SJSA1 (cell line): ENCODE measurements around the gene ABCB8. TPM values are rescaled to one million over a fixed set of nuclear protein-coding genes. Genes with fewer than 3 reads are reported as not detected.
"Not testable (repeated sequence)": the region's sequence is repeated elsewhere in the genome, so short reads cannot be mapped to it uniquely, and the experiment has no call there.

Experiments used
- DNase-seq, 2 experiments: peaks; one replicate each; pipeline ENCODE4 v3.0.0-alpha.2; 2015 to 2020; ENCODE audit warnings: low spot score in 2 of 2, low read depth in 1 of 2
- H3K27ac ChIP-seq: fragments of 250-450 bp; sonication (Bioruptor Pico); 2 replicates; pipeline ENCODE4 v1.5.1; 2020; ENCODE audit warnings: mild to moderate bottlenecking, moderate library complexity
- H3K27me3 ChIP-seq: fragments of 250-450 bp; sonication (Bioruptor Pico); replicated peaks from 2 replicates; pipeline ENCODE4 v1.5.1; 2020; ENCODE audit warnings: mild to moderate bottlenecking, moderate library complexity
- H3K36me3 ChIP-seq: fragments of 250-450 bp; sonication (Bioruptor Pico); 2 replicates; pipeline ENCODE4 v1.5.1; 2020; ENCODE audit warnings: mild to moderate bottlenecking
- H3K4me1 ChIP-seq: fragments of 250-450 bp; sonication (Bioruptor Pico); replicated peaks from 2 replicates; pipeline ENCODE4 v1.6.1; 2021; ENCODE audit warnings: mild to moderate bottlenecking
- H3K4me3 ChIP-seq: fragments of 250-450 bp; sonication (Bioruptor Pico); 2 replicates; pipeline ENCODE4 v1.5.1; 2020; ENCODE audit warnings: mild to moderate bottlenecking
- H3K9me3 ChIP-seq: fragments of 250-450 bp; sonication (Bioruptor Pico); replicated peaks from 2 replicates; pipeline ENCODE4 v1.5.1; 2020; ENCODE audit warnings: mild to moderate bottlenecking
- total RNA-seq: library from RNA; depleted of rRNA; stranded (reverse); fragments of >200 nt; shearing (Covaris generic); gene quantifications from 2 replicates; pipeline ENCODE4 v1.2.3, GENCODE V29; 2014

ABCB8 gene
- total RNA-seq, 1 experiment from 2014 or later, result 24.6 TPM

GRCh38 chr7:151005566-151005965, 22.7 kb upstream of the ABCB8 start:
- peaks cover 8% of the 10 kb centered on the region for H3K4me1 ChIP-seq
- no peak overlapping the region for H3K27ac ChIP-seq
- H3K36me3 ChIP-seq, result no peaks in the 10 kb centered on the region
- no peak for DNase-seq
- peaks cover 8% of the 10 kb centered on the region for H3K27me3 ChIP-seq
- H3K4me3 ChIP-seq, result no peak overlapping the region
- H3K9me3 ChIP-seq, result peaks cover 5% of the 10 kb centered on the region; the same call in 1 of the 2 replicates

GRCh38 chr7:151006590-151007300, 21.5 kb upstream of the ABCB8 start:
- Histone ChIP-seq H3K4me3 (no peak overlapping the region), H3K9me3 (peaks cover 5% of the 10 kb centered on the region; the same call in 1 of the 2 replicates), H3K27ac (no peak overlapping the region), H3K27me3 (peaks cover 11% of the 10 kb centered on the region), H3K4me1 (peaks cover 9% of the 10 kb centered on the region), H3K36me3 (no peaks in the 10 kb centered on the region)
- no peak for DNase-seq

DNA sequence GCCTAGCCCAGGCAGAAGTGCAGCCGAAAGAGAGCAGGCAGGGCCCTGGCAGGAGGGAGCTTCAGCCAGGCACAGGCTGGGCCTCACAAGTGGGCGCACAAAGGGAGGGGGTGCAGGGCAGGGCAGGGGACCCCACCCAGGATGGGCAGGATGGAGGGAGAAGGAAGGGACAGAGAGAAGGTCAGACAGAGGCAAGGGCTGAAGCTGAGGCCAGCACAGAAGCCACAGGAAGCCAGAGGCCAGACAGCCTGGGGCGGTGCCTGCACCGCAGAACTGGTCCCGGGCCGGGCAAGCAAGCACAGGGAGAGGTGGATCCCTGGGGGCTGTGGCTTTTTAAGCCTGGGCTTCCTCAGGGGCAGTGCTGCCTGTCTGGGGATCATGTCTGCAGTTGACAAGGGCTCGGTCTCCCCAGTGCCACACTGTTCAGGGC, 20.8 kb upstream of the ABCB8 start:
- DNase-seq, result no peak
- no peak overlapping the region for H3K27ac ChIP-seq
- H3K4me1 ChIP-seq, result peaks cover 16% of the 10 kb centered on the region

DNA sequence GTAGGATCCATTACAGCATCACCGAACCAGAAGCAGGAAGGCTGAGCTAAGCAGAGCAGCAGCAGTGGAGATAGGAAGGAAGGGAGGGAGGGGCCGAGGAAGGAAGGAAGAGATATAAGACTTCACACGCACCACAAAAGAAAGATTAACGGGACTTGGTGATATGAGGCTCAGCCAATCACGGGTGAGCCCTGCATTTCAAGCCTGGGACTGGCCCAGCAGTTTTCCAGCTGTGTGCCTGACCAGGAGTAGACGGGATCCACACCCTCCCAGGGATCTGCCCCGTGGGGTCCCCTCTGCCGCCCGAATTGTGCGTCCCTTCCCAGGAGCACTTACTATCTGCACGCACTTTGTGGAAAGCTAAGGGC, 20.1 kb upstream of the ABCB8 start:
- Histone ChIP-seq H3K27ac (no peak overlapping the region), H3K4me3 (no peak overlapping the region), H3K27me3 (peaks cover 21% of the 10 kb centered on the region), H3K4me1 (peaks cover 23% of the 10 kb centered on the region), H3K36me3 (no peaks in the 10 kb centered on the region), H3K9me3 (peaks cover 5% of the 10 kb centered on the region; the same call in 1 of the 2 replicates)
- DNase-seq, result no peak

More for the DNA sequence above, 20.8 kb upstream of the ABCB8 start:
- Histone ChIP-seq H3K36me3 (no peaks in the 10 kb centered on the region), H3K27me3 (peaks cover 15% of the 10 kb centered on the region), H3K4me3 (no peak overlapping the region), H3K9me3 (peaks cover 5% of the 10 kb centered on the region; the same call in 1 of the 2 replicates)

DNA sequence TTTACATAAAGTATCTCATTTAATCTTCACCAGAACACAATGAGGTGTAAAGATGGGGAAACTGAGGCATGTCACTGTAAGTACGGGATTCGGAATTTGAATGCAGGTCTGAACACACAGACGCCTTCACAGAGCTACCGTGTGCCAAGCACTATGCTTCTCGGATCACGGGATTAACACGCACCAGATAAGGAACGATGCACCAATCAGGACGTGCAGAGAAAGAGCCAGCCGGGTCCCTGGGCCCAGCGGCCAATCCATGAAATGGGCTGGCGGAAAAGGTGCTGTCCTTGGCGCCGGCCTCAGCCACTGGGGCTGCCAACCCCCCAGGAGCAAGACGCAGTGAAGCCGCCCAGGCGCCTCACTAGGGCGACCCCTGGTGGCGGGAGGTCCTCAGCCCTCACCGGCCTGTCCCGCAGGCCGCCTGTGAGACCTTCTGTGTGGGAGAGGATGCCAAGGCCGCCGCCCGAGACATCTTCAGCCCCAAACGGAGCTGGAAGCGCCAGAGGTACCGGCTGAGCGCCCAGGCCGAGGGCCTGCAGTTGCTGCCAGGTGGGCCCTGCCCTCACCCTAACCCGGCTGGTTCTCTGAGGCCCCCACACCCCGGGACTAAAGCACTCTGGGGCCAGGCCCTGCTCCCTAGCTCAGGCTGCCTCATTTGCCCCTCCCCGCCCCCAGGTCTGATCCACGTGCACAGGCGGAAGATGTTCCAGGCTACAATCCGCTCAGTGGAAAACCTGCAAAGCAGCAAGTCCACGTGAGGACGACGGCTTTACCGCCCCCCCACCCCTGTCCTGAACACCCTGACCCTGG, 19.5 kb upstream of the ABCB8 start:
- Histone ChIP-seq H3K36me3 (no peaks in the 10 kb centered on the region), H3K27ac (no peak overlapping the region), H3K9me3 (peaks cover 5% of the 10 kb centered on the region; the same call in 1 of the 2 replicates), H3K4me1 (peaks cover 22% of the 10 kb centered on the region), H3K27me3 (peaks cover 24% of the 10 kb centered on the region), H3K4me3 (no peak overlapping the region)
- peak; percentile 30 to 63 for DNase-seq

- no peak for DNase-seq
- H3K9me3 ChIP-seq, result peaks cover 5% of the 10 kb centered on the region; the same call in 1 of the 2 replicates
- no peak overlapping the region for H3K27ac ChIP-seq
- peaks cover 24% of the 10 kb centered on the region for H3K4me1 ChIP-seq
- H3K27me3 ChIP-seq, result peaks cover 31% of the 10 kb centered on the region
- no peak overlapping the region for H3K4me3 ChIP-seq
- H3K36me3 ChIP-seq, result no peaks in the 10 kb centered on the region
Observed at GRCh38 chr7:151009327-151010036, 18.8 kb upstream of the ABCB8 start.

DNA sequence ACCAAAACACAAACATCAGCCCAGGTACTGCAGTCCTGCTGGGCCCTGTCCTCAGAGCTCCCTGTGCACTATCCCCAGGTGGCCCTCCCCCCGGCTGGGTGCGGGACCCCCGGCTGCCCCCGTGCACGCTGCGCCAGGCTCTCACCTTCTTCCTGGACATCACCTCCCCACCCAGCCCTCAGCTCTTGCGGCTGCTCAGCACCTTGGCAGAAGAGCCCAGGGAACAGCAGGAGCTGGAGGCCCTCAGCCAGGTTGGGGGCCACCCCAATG, 18.3 kb upstream of the ABCB8 start:
- H3K27me3 ChIP-seq, result peaks cover 31% of the 10 kb centered on the region
- no peak overlapping the region for H3K4me3 ChIP-seq
- H3K4me1 ChIP-seq, result peaks cover 24% of the 10 kb centered on the region
- no peak overlapping the region for H3K27ac ChIP-seq
- peaks cover 5% of the 10 kb centered on the region; the same call in 1 of the 2 replicates for H3K9me3 ChIP-seq
- no peaks in the 10 kb centered on the region for H3K36me3 ChIP-seq
- DNase-seq, result no peak

DNA sequence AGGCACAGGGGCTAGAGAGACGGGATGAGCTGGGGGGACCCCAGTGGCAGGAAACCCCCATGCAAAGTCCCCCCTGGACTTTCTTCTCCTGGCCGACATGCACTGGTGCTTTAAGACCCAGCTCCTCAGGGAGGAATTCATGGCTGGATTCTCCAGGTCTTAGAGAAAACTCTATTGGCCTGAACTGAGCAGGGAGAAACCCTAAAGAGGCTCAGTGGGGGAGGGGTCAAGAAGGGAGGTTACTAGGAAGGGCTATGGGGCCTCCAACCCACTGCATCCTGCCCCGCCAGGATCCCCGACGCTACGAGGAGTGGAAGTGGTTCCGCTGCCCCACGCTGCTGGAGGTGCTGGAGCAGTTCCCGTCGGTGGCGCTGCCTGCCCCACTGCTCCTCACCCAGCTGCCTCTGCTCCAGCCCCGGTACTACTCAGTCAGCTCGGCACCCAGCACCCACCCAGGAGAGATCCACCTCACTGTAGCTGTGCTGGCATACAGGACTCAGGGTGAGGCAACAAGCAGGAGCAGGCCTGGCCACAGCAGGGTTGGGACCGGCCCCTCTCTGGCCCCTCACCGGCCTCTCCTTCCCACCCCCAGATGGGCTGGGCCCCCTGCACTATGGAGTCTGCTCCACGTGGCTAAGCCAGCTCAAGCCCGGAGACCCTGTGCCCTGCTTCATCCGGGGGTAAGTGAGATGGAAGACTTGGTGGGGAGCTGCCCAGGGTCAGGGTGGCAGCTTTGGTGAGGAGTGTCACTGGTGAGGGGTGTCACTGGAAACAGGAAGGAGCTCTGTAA, 17.7 kb upstream of the ABCB8 start:
- DNase-seq, result no peak
- Histone ChIP-seq H3K27ac (no peak overlapping the region), H3K27me3 (peaks cover 30% of the 10 kb centered on the region), H3K9me3 (peaks cover 5% of the 10 kb centered on the region; the same call in 1 of the 2 replicates), H3K4me3 (no peak overlapping the region), H3K4me1 (peaks cover 24% of the 10 kb centered on the region), H3K36me3 (no peaks in the 10 kb centered on the region)

GRCh38 chr7:151011097-151011409, 17.2 kb upstream of the ABCB8 start:
- peaks cover 24% of the 10 kb centered on the region for H3K4me1 ChIP-seq
- H3K27ac ChIP-seq, result no peak overlapping the region
- no peak overlapping the region for H3K4me3 ChIP-seq

GRCh38 chr7:151011616-151012015, 16.6 kb upstream of the ABCB8 start:
- not testable (repeated sequence) for H3K4me3 ChIP-seq, H3K36me3 ChIP-seq, H3K9me3 ChIP-seq, DNase-seq, H3K27ac ChIP-seq
- Histone ChIP-seq H3K4me1 (peaks cover 24% of the 10 kb centered on the region), H3K27me3 (peaks cover 27% of the 10 kb centered on the region)

More at GRCh38 chr7:151011097-151011409, 17.2 kb upstream of the ABCB8 start:
- DNase-seq, result no peak
- Histone ChIP-seq H3K36me3 (no peaks in the 10 kb centered on the region), H3K9me3 (peaks cover 5% of the 10 kb centered on the region; the same call in 1 of the 2 replicates), H3K27me3 (peaks cover 27% of the 10 kb centered on the region)

- Histone ChIP-seq H3K4me3 (no peak overlapping the region), H3K27ac (no peak overlapping the region), H3K9me3 (peaks cover 5% of the 10 kb centered on the region; the same call in 1 of the 2 replicates), H3K36me3 (no peaks in the 10 kb centered on the region), H3K27me3 (peaks cover 30% of the 10 kb centered on the region), H3K4me1 (peaks cover 24% of the 10 kb centered on the region)
- DNase-seq, result peak in 1 of 2 experiments; percentile 22
Observed at GRCh38 chr7:151012031-151012692, 16.1 kb upstream of the ABCB8 start.

DNA sequence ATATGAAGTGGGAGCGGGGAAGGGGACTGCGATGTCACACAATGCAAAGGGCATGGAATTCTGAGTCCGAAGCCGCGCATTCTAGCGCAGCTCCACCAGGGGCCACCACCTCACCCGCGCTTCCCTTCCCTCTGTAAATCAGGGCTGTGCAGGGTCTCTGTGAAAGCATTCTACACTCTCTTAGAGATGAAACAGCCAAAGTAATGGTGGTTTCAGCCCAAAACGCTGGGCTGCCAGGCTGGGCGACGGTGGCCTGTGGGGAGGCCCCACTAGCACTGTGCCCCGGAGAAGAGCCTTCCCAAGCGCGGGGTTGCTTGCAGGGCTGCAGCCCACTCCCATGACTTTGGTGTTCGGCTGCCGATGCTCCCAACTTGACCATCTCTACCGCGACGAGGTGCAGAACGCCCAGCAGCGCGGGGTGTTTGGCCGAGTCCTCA, 15.3 kb upstream of the ABCB8 start:
- H3K4me1 ChIP-seq, result peaks cover 24% of the 10 kb centered on the region
- peak in 1 of 2 experiments; percentile 40 for DNase-seq
- H3K27me3 ChIP-seq, result peaks cover 30% of the 10 kb centered on the region
- no peak overlapping the region for H3K4me3 ChIP-seq
- H3K9me3 ChIP-seq, result peaks cover 5% of the 10 kb centered on the region; the same call in 1 of the 2 replicates
- no peaks in the 10 kb centered on the region for H3K36me3 ChIP-seq
- H3K27ac ChIP-seq, result no peak overlapping the region

DNA sequence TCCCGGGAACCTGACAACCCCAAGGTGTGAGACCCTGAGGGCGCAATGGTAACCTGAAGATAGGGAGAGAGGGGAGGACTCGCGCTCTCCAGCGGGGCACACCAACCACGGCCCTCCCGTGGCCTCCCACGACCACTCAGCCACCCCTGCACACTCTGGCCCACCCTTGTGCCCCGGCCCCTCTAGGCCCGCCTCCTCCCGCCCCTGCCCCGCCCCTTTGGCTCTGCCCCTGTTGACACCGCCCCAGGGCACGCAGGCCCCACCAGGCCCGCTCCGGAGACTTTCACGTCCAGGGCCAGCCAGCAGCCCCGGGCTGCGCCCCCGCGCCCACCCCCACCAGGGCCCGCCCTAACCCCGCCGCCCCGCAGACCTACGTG, 14.9 kb upstream of the ABCB8 start:
- no peak for DNase-seq
- Histone ChIP-seq H3K36me3 (no peaks in the 10 kb centered on the region), H3K27me3 (peaks cover 33% of the 10 kb centered on the region), H3K4me1 (peaks cover 28% of the 10 kb centered on the region), H3K27ac (no peak overlapping the region), H3K9me3 (peaks cover 5% of the 10 kb centered on the region), H3K4me3 (no peak overlapping the region)
